AG10803 (cell line): Measurements from ENCODE around the gene OR1J2.
"Not testable (repeated sequence)": the region's sequence is repeated elsewhere in the genome, so short reads cannot be mapped to it uniquely, and the experiment has no call there.

Experiments used
- DNase-seq: peaks from one replicate; pipeline ENCODE4 v3.0.0; 2010; ENCODE audit warnings: low read depth
- H3K4me3 ChIP-seq: 2 replicates; pipeline ENCODE4 v1.5.1; 2011; ENCODE audit warnings: mild to moderate bottlenecking, low read length, control low read depth
- TF ChIP-seq, protein P1 (sequence below): conservative IDR thresholded peaks from 2 replicates; pipeline ENCODE4 v1.5.1; 2011; ENCODE audit warnings: mild to moderate bottlenecking, low read length, control low read depth, inconsistent platforms

OR1J2 gene

GRCh38 chr9:122518841-122519240, 8.2 kb downstream of the OR1J2 start, which contains the start of gene OR1J4:
TSS of gene OR1J4 (plus strand) at chr9:122519141. CDS start at chr9:122519141, 0 bp downstream.
- no peak within 1 kb of the TSS for H3K4me3 ChIP-seq
- TF ChIP-seq, protein P1, sequence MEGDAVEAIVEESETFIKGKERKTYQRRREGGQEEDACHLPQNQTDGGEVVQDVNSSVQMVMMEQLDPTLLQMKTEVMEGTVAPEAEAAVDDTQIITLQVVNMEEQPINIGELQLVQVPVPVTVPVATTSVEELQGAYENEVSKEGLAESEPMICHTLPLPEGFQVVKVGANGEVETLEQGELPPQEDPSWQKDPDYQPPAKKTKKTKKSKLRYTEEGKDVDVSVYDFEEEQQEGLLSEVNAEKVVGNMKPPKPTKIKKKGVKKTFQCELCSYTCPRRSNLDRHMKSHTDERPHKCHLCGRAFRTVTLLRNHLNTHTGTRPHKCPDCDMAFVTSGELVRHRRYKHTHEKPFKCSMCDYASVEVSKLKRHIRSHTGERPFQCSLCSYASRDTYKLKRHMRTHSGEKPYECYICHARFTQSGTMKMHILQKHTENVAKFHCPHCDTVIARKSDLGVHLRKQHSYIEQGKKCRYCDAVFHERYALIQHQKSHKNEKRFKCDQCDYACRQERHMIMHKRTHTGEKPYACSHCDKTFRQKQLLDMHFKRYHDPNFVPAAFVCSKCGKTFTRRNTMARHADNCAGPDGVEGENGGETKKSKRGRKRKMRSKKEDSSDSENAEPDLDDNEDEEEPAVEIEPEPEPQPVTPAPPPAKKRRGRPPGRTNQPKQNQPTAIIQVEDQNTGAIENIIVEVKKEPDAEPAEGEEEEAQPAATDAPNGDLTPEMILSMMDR: no peak
- DNase-seq: no peak

DNA sequence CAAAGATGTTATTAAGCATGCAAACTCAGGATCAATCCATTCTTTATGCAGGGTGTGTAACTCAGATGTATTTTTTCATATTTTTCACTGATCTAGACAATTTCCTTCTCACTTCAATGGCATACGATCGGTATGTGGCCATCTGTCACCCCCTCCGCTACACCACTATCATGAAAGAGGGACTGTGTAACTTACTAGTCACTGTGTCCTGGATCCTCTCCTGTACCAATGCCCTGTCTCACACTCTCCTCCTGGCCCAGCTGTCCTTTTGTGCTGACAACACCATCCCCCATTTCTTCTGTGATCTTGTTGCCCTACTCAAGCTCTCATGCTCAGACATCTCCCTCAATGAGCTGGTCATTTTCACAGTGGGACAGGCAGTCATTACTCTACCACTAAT, 8.8 kb downstream of the OR1J2 start:
- TF ChIP-seq, protein P1: no peak
- DNase-seq: no peak
- no peak overlapping the region for H3K4me3 ChIP-seq

- no peak for DNase-seq
- TF ChIP-seq, protein P1: no peak
- H3K4me3 ChIP-seq: no peak overlapping the region
Observed at GRCh38 chr9:122526602-122527001, 16.0 kb downstream of the OR1J2 start.

GRCh38 chr9:122527193-122527592, 16.6 kb downstream of the OR1J2 start, which contains the start of gene OR1N1:
TSS of gene OR1N1 (minus strand) at chr9:122527293. CDS start at chr9:122527293, 0 bp downstream.
- H3K4me3 ChIP-seq: no peak within 1 kb of the TSS
- DNase-seq: no peak
- TF ChIP-seq, protein P1: no peak

DNA sequence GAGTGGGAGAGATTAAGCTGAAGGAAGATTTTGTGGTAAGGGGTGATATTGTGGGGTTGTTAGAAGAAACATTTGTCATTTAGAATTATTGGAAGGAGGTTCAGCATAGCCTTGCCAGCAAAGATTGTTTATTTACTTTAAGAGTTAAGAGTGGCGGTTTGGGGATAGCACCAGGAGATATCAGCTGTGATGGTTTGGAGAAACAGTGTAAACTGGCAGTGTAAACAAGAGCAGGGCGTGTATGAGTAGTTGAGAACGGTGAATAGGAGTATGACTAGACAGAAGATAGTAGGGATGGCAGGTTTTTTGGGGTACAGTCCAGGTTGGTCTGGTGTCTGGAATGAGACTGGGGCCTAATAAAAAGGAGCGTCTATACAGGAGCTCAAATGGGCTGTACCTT, 20.6 kb downstream of the OR1J2 start:
- H3K4me3 ChIP-seq, DNase-seq: not testable (repeated sequence)

- TF ChIP-seq, protein P1: no peak
- no peak for DNase-seq
Observed at GRCh38 chr9:122536134-122536533, 25.5 kb downstream of the OR1J2 start.

GRCh38 chr9:122537066-122537465, 26.5 kb downstream of the OR1J2 start:
- DNase-seq: not testable (repeated sequence)

More at GRCh38 chr9:122536134-122536533, 25.5 kb downstream of the OR1J2 start:
- no peak overlapping the region for H3K4me3 ChIP-seq

GRCh38 chr9:122538757-122539156, 28.2 kb downstream of the OR1J2 start:
- no peak for DNase-seq
- TF ChIP-seq, protein P1: no peak
- H3K4me3 ChIP-seq: no peak overlapping the region

More at GRCh38 chr9:122537066-122537465, 26.5 kb downstream of the OR1J2 start:
- H3K4me3 ChIP-seq: not testable (repeated sequence)
